C4-2B (cell line): ENCODE data around the gene GOLIM4.

ENCODE experiments used
- ZFX ChIP-seq: fragments of 450-650 bp; IDR thresholded peaks from 2 replicates; pipeline ENCODE4 v1.6.1; 2017
- TF ChIP-seq, protein P1 (sequence below): fragments of 450-650 bp; conservative IDR thresholded peaks from 2 replicates; pipeline ENCODE4 v1.5.1; 2017; ENCODE audit warnings: mild to moderate bottlenecking

DNA sequence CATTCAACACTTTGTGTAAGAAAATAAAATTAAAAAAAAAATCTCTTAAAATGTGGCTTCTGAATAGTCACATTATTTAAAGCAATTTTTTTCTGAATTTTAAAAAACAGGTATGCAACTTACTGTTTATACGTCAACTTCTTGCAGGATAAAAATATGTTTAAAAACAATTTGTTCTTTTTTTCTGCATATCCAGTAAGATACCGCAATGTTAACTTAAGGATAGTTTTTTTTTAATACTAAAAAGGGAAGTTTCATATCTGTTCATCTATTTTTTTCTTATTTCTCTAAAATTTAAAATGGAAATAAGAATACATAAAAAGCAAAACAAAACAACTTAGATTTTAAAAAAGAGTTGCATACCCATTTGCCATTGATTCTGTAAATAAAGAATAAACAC, 27.4 kb downstream of the GOLIM4 start:
- TF ChIP-seq, protein P1, sequence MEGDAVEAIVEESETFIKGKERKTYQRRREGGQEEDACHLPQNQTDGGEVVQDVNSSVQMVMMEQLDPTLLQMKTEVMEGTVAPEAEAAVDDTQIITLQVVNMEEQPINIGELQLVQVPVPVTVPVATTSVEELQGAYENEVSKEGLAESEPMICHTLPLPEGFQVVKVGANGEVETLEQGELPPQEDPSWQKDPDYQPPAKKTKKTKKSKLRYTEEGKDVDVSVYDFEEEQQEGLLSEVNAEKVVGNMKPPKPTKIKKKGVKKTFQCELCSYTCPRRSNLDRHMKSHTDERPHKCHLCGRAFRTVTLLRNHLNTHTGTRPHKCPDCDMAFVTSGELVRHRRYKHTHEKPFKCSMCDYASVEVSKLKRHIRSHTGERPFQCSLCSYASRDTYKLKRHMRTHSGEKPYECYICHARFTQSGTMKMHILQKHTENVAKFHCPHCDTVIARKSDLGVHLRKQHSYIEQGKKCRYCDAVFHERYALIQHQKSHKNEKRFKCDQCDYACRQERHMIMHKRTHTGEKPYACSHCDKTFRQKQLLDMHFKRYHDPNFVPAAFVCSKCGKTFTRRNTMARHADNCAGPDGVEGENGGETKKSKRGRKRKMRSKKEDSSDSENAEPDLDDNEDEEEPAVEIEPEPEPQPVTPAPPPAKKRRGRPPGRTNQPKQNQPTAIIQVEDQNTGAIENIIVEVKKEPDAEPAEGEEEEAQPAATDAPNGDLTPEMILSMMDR: no peak
- no peak for TF ChIP-seq ZFX
